ENCODE data around the gene C2orf72.
"Not testable (repeated sequence)": the region's sequence is repeated elsewhere in the genome, so short reads cannot be mapped to it uniquely, and the experiment has no call there.

The C2orf72 gene

DNA sequence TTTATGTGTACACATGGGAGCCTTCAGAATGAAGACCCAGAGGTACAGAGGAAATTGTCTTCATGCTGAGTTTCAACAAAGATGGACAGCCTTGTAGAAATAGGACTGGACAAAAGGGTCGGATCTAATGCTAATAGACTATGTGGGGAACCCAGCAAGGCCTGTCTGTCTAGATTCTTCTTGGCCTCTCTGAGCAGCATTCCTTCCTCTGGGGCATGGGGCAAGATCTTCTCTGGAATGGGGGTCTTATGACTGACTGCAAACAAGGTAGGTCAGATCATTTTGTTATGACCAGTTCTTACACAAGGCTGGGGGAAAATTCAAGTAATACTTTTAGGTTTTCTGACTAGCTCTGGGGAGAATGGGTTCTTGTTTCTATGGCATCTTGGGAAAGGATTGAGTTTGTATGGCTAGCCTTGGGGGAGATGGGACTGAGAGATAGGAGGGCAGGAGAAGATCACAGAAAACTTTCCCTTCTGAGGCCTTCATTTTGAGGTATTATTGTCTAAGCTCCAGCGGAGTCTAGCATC is 27.1 kb upstream of the C2orf72 start:
- no peaks in the 10 kb centered on the region for H4K20me1 ChIP-seq
- H3K9ac ChIP-seq, result no peak overlapping the region
- H3K36me3 ChIP-seq, result no peaks in the 10 kb centered on the region
- no peaks in the 10 kb centered on the region for H3K27me3 ChIP-seq
- H3K4me2 ChIP-seq, result no peak overlapping the region
- H3K4me3 ChIP-seq, result no peak overlapping the region
- no peak overlapping the region for H3K27ac ChIP-seq
- no peaks in the 10 kb centered on the region for H3K9me3 ChIP-seq (replicated peaks in 1 of 11)
- no peaks in the 10 kb centered on the region for H3K4me1 ChIP-seq
- no peak for TF ChIP-seq Cebpa-rat (IDR thresholded peaks at IDR 0.05)

DNA sequence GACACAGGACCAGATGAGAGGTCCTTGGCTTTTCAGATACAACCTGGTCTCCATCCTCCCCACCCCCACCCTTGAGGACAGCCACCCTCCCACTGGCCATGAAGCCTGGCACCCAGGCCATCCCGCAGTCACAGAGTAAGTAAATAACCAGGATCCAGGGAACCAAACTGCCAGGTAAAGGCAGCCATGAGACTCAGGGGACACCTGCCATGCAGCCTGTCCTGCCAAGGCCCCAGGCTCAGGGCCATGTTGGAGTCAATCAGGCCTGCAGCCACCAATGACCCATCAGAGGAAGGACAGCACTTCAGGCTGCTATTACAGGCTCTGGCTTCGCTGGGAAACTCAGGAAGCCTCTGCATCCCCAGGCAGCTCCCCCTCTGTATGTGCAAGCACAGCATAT is 25.8 kb upstream of the C2orf72 start:
- H3K36me3 ChIP-seq, result no peaks in the 10 kb centered on the region
- no peaks in the 10 kb centered on the region for H4K20me1 ChIP-seq
- H3K9ac ChIP-seq, result no peak overlapping the region
- H3K4me1 ChIP-seq, result no peaks in the 10 kb centered on the region
- no peak overlapping the region for H3K4me3 ChIP-seq
- H3K27ac ChIP-seq, result no peak overlapping the region
- H3K4me2 ChIP-seq, result no peak overlapping the region
- H3K27me3 ChIP-seq, result no peaks in the 10 kb centered on the region
- no peak for TF ChIP-seq Cebpa-rat (IDR thresholded peaks at IDR 0.05)
- no peaks in the 10 kb centered on the region for H3K9me3 ChIP-seq (replicated peaks in 1 of 11)

DNA sequence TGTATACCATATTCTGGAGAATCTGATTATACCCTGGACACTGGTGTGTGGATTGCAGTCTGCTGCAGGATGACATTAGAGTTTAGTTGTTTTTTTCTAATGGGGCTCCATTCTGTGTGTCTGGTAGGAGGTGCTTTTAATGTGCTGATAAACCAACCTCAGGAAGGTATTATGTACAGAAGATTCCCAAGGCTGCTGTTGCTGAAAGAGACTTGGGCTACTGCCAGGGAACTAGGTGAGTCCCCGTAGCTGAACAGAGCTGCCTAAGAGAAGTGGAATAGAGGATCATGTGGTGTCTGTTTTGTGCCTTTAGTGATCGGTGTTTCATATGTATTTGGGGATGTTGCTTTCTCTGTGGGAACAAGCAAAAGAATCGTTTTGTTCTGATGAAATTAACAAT is 24.9 kb upstream of the C2orf72 start:
- no peak for TF ChIP-seq Cebpa-rat (IDR thresholded peaks at IDR 0.05)
- H3K27me3 ChIP-seq, result no peaks in the 10 kb centered on the region
- H3K4me3 ChIP-seq, result no peak overlapping the region
- H3K9me3 ChIP-seq (replicated peaks in 1 of 11), result no peaks in the 10 kb centered on the region
- H3K4me1 ChIP-seq, result no peaks in the 10 kb centered on the region
- no peaks in the 10 kb centered on the region for H4K20me1 ChIP-seq
- no peak overlapping the region for H3K9ac ChIP-seq
- no peak overlapping the region for H3K27ac ChIP-seq
- H3K4me2 ChIP-seq, result no peak overlapping the region
- H3K36me3 ChIP-seq, result no peaks in the 10 kb centered on the region

DNA sequence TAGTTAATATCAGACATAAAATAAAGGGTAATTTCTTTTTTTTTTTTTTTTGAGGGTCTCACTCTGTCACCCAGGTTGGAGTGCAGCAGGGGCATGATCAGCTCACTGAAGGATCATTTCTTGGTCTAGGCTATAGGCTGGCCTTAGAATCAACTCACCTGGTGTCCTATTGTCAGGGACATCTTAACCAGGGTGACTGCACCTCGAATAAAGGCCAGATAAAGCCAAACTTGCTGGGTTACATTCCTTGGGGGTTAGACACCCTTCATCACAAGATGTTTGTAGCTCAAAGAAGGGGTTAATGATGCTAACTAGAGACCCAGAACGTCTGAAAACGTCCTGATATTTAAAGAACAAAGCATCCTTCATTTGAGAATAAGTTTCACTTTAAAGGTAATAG is 23.5 kb upstream of the C2orf72 start:
- TF ChIP-seq Cebpa-rat (IDR thresholded peaks at IDR 0.05), result no peak
- Histone ChIP-seq H3K36me3 (no peaks in the 10 kb centered on the region), H3K27me3 (no peaks in the 10 kb centered on the region)

DNA sequence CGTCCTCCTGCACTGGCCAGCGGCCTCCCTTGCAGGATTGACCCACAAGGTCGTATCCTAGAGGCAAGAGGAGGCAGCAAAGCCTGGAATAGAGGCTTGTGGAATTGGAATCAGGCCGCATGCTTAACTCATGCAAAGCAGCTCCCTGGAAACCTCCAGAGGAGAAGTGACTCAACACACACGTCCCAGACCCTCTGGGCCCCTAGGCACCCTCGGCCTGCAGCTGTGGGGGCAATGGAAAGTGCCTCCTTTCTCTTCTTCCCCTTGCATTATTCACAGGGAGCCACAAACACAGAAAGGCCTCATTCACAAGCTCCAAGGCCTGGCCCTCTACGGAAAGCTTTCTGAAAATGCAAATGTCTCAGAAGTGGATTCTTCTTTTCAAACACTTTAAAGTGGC is 21.8 kb upstream of the C2orf72 start:
- Histone ChIP-seq H3K36me3 (no peaks in the 10 kb centered on the region), H3K9ac (no peak overlapping the region), H3K4me1 (no peaks in the 10 kb centered on the region), H3K27me3 (no peaks in the 10 kb centered on the region), H3K9me3 (replicated peaks in 1 of 11) (no peaks in the 10 kb centered on the region), H3K4me2 (no peak overlapping the region), H3K27ac (no peak overlapping the region), H3K4me3 (no peak overlapping the region), H4K20me1 (no peaks in the 10 kb centered on the region)
- TF ChIP-seq Cebpa-rat (IDR thresholded peaks at IDR 0.05), result no peak

More for the DNA sequence above, 23.5 kb upstream of the C2orf72 start:
- H3K4me3 ChIP-seq, result no peak overlapping the region
- no peaks in the 10 kb centered on the region for H4K20me1 ChIP-seq
- no peaks in the 10 kb centered on the region for H3K9me3 ChIP-seq (replicated peaks in 1 of 11)
- H3K4me2 ChIP-seq, result no peak overlapping the region
- H3K9ac ChIP-seq, result no peak overlapping the region
- no peak overlapping the region for H3K27ac ChIP-seq
- H3K4me1 ChIP-seq, result no peaks in the 10 kb centered on the region

DNA sequence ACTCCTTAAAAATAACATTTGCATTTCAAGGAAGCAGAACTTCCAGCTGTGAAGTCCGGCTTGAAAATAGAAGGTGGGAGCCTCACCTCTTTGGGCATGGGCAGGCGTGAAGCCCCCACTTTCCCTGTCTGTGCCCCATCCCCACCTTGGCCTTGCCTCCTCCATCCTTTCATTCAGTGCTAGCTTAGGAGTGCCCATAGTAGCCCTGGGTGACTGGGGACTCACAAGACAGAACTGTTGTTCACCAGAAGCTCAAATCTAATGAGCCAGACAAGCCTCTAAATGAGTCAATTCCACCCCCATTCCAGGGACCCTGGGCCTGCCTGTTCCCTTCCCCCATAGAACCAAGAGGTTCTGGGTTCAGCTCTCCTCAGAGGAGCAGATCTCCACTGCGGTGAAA is 21.4 kb upstream of the C2orf72 start:
- no peak overlapping the region for H3K9ac ChIP-seq
- H3K9me3 ChIP-seq (replicated peaks in 1 of 11), result no peaks in the 10 kb centered on the region
- H3K4me1 ChIP-seq, result no peaks in the 10 kb centered on the region
- H3K4me2 ChIP-seq, result no peak overlapping the region
- no peaks in the 10 kb centered on the region for H4K20me1 ChIP-seq
- H3K27me3 ChIP-seq, result no peaks in the 10 kb centered on the region
- no peaks in the 10 kb centered on the region for H3K36me3 ChIP-seq
- no peak overlapping the region for H3K4me3 ChIP-seq
- H3K27ac ChIP-seq, result no peak overlapping the region
- no peak for TF ChIP-seq Cebpa-rat (IDR thresholded peaks at IDR 0.05)

DNA sequence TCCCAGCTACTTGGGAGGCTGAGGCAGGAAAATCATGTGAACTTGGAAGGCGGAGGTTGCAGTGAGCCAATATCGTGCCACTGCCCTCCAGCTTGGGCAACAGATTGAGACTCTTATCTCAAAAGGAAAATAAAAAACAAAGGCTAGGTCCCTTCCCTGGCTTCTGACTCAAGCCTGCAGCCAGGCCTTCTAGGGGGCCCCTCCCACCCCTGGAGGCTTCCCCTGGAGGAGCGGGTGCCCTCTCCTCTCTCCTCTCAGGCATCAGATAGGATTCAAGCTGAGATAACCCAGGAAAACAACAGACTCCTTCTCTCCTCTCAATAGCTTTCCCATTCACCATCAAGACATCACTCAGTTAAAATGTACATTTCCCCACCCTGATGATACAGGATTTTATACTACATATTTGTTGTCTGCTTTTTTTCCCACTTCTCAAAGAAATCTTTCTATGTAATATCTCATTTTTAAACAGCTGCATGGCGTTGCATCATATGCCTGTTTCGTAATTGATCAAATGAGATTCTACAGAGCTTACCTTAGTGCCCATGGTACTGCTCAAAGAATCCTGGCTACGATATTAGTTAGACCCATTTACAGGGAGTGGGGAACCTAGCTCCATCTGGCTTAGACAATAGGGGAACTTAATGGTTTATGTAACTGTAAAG is 20.6 kb upstream of the C2orf72 start:
- no peaks in the 10 kb centered on the region for H3K27me3 ChIP-seq
- no peaks in the 10 kb centered on the region for H3K9me3 ChIP-seq (replicated peaks in 1 of 11)
- no peak overlapping the region for H3K9ac ChIP-seq

DNA sequence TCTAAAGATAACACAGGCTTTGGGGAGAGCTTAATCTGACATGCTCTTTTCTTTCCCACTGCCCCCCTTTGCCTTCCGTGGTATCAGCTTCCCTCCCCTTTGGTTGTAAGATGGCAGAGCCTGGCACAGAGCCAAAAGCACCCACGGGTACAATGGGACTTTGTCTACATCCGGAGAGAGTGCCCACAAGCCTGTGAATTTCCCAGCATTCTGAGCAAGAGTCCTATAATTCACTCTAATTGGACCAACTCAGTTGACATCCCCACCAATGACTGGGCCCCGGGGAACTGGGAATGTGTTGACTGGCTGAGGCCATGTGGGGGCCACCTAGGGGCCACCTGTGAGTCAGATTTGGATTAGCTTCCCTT is 20.1 kb upstream of the C2orf72 start:
- H3K27ac ChIP-seq, result no peak overlapping the region
- no peaks in the 10 kb centered on the region for H3K9me3 ChIP-seq (replicated peaks in 1 of 11)
- H3K4me1 ChIP-seq, result no peaks in the 10 kb centered on the region
- no peaks in the 10 kb centered on the region for H4K20me1 ChIP-seq
- no peak overlapping the region for H3K4me3 ChIP-seq
- no peak overlapping the region for H3K4me2 ChIP-seq
- TF ChIP-seq Cebpa-rat (IDR thresholded peaks at IDR 0.05), result no peak
- no peaks in the 10 kb centered on the region for H3K27me3 ChIP-seq
- H3K9ac ChIP-seq, result no peak overlapping the region
- H3K36me3 ChIP-seq, result no peaks in the 10 kb centered on the region

More for the DNA sequence above, 20.6 kb upstream of the C2orf72 start:
- H3K4me2 ChIP-seq, result no peak overlapping the region
- no peaks in the 10 kb centered on the region for H3K4me1 ChIP-seq
- no peaks in the 10 kb centered on the region for H4K20me1 ChIP-seq
- H3K4me3 ChIP-seq, result no peak overlapping the region
- no peak overlapping the region for H3K27ac ChIP-seq
- TF ChIP-seq Cebpa-rat (IDR thresholded peaks at IDR 0.05), result no peak
- H3K36me3 ChIP-seq, result no peaks in the 10 kb centered on the region

DNA sequence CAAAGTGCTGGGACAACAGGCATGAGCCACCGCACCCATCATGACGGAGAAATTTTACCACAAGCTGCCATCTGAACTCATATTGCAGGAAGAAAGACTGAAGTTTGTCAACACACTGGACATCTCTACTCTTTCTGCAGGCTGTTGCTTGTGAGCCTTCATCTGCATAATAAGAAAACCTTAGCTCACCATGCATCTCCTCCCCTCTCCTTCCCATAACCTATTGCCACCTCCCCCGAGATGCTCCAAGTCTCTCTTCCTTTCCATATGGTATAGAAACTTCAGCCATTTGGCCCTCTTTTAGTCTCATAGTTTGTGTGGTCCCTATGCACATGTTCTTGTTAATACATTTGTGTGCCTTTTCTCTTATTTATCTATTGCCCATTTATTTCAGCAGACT is 19.1 kb upstream of the C2orf72 start:
- Histone ChIP-seq H3K4me3 (no peak overlapping the region), H3K9ac (no peak overlapping the region), H3K36me3 (no peaks in the 10 kb centered on the region), H3K4me2 (no peak overlapping the region), H4K20me1 (no peaks in the 10 kb centered on the region), H3K27me3 (no peaks in the 10 kb centered on the region), H3K9me3 (replicated peaks in 1 of 11) (no peaks in the 10 kb centered on the region), H3K27ac (no peak overlapping the region), H3K4me1 (no peaks in the 10 kb centered on the region)
- no peak for TF ChIP-seq Cebpa-rat (IDR thresholded peaks at IDR 0.05)

DNA sequence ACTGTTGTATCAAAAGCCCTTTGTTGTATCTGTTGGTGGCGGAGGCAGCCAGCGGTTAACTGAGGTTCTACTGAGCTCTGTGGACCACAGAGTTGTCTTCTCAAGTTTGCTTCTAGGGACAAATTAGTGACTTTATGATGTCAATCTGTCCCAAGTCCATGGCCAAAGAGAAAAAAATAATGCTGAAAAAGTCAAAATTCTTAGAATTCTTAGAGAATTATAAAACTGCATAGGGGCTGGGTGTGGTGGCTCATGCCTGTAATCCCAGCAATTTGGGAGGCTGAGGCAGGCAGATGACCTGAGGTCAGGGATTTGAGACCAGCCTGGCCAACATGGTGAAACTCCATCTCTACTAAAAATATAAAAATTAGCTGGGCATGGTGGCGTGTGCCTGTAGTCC is 12.3 kb upstream of the C2orf72 start:
- not testable (repeated sequence) for H3K27me3 ChIP-seq; H3K9me3 ChIP-seq (replicated peaks in 1 of 11); H3K36me3 ChIP-seq; H4K20me1 ChIP-seq; H3K27ac ChIP-seq; H3K4me1 ChIP-seq; H3K4me2 ChIP-seq; H3K9ac ChIP-seq; H3K4me3 ChIP-seq
